ENCODE results near the gene SYCN. TPM values are rescaled to one million over a fixed set of nuclear protein-coding genes. Genes with fewer than 3 reads are reported as not detected.

The SYCN gene
- total RNA-seq, 1 donor from 2014 or later = not detected

DNA sequence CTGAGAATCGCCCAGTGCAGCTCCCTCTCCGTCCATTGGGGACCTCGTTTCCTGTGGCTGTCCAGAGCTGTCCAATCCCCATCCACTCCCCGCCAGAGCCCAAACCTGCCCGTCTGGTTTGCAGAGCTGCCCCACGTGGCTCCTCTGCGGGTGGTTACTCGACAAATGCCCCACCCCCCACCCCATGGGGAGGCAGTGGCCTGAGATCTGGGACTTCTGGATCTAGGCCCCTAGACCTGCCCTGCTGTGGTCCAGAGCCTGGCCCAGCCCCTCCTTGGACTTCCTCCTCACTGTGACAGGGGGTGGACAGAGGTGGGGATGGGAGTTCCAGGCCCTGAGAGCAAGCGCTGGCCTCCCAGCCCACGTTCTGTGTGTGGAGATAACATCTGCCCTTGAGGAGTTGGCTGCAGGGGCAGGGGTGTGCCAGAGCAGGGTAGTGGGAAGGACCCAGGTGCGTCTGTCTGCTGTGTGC, 49.4 kb downstream of the SYCN start:
- DNase-seq (ENCODE audit: low read depth) = no peak
- no peak overlapping the region for H3K4me3 ChIP-seq (ENCODE audit: low read depth, low read length)
- TF ChIP-seq CTCF (conservative IDR thresholded peaks at IDR 0.05; ENCODE audit: low read depth, low read length) = no peak

DNA sequence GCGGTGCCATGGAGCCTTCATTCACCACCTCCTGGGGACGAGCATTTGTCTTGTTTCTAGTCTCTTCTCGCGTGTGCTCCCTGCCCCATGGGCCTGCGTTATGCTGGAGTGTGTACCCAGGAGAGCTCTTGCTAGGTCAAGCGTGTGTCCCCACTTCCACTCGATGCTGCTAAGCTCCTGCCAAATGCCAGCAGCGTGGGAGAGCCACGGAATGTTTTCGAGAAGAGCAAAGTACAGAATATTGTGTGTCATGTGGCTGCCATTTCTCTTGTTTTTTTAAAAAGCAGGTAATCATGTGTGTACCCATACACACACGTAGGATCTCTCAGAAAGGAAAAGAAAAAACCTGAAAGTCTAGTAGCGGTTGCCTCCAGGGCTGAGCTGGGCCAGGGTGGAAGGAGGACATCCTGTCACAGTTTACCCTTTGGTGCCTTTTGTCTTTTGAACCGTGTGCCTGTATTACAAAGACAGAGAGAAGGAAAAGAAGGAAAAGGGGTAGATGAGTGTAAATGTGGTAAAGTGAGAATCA, 49.9 kb downstream of the SYCN start:
- DNase-seq (ENCODE audit: low read depth) = no peak
- no peak for TF ChIP-seq CTCF (conservative IDR thresholded peaks at IDR 0.05; ENCODE audit: low read depth, low read length)
- H3K4me3 ChIP-seq (ENCODE audit: low read depth, low read length) = no peak overlapping the region

Other genes with a start within 250 kb of the SYCN start
- 21.6 and 40.4 TPM in 2 replicates for gene FBXO17, start 228.5 kb downstream of the SYCN start, total RNA-seq
- 8.0 and 14.3 TPM in 2 replicates for gene FBXO27, start 171.7 kb downstream of the SYCN start, total RNA-seq
- gene ACP7, start 119.9 kb downstream of the SYCN start, total RNA-seq = 0.22 and 0.23 TPM in 2 replicates
- 24.7 and 27.5 TPM in 2 replicates for gene PAK4, start 78.5 kb downstream of the SYCN start, total RNA-seq
- 9.9 and 11.4 TPM in 2 replicates for gene NCCRP1, start 7.3 kb downstream of the SYCN start, total RNA-seq
- not detected in 2 replicates for gene IFNL3, start 40.7 kb upstream of the SYCN start, total RNA-seq
- gene IFNL4, start 44.6 kb upstream of the SYCN start, total RNA-seq = not detected in 2 replicates
- not detected in 2 replicates for gene IFNL2, start 64.1 kb upstream of the SYCN start, total RNA-seq
- gene IFNL1, start 92.1 kb upstream of the SYCN start, total RNA-seq = not detected in 2 replicates
- gene LRFN1, start 116.6 kb upstream of the SYCN start, total RNA-seq = 0.06 and 0.29 TPM in 2 replicates
- gene GMFG, start 131.8 kb upstream of the SYCN start, total RNA-seq = not detected in 2 replicates
- gene SAMD4B, start 138.2 kb upstream of the SYCN start, total RNA-seq = 60.0 and 65.6 TPM in 2 replicates
- 63.4 and 72.6 TPM in 2 replicates for gene PAF1, start 186.8 kb upstream of the SYCN start, total RNA-seq
- 20.9 and 34.9 TPM in 2 replicates for gene MED29, start 187.1 kb upstream of the SYCN start, total RNA-seq
- 9.7 and 10.0 TPM in 2 replicates for gene ZFP36, start 202.6 kb upstream of the SYCN start, total RNA-seq
- 17.7 and 22.3 TPM in 2 replicates for gene PLEKHG2, start 208.4 kb upstream of the SYCN start, total RNA-seq
- 2,362 and 2,974 TPM in 2 replicates for gene RPS16, start 231.7 kb upstream of the SYCN start, total RNA-seq
- gene SUPT5H, start 241.3 kb upstream of the SYCN start, total RNA-seq = 115 and 126 TPM in 2 replicates